Measurements from ENCODE around the gene GAL3ST1.
A peak's percentile ranks its signal among the peaks of the same experiment; 100 is the strongest.
"Not testable (repeated sequence)": the region's sequence is repeated elsewhere in the genome, so short reads cannot be mapped to it uniquely, and the experiment has no call there.

Gene GAL3ST1

DNA sequence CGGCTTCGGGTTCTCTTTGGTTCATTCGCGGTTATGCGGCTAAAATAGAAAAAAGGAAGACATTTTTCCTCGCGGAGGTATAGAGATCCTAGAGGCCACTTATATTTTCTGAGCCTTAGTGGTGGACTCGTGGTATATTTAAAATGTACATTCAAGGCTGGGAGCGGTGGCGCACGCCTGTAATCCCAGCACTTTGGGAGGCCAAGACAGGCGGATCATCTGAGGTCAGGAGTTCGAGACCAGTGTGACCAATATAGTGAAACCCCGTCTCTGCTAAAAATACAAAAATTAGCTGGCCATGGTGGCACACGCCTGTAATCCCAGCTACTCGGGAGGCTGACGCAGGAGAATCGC, 17.9 kb upstream of the GAL3ST1 start:
- DNase-seq = not testable (repeated sequence)

GRCh38 chr22:30591588-30592359, 17.3 kb upstream of the GAL3ST1 start, which contains the start of gene PES1:
Gene PES1, minus strand, starts transcription at chr22:30591910. Its CDS starts 77 bp downstream, at chr22:30591833.
- peak; percentile 70 for DNase-seq

- DNase-seq = no peak
Observed at GRCh38 chr22:30591191-30591587, 16.7 kb upstream of the GAL3ST1 start.

DNA sequence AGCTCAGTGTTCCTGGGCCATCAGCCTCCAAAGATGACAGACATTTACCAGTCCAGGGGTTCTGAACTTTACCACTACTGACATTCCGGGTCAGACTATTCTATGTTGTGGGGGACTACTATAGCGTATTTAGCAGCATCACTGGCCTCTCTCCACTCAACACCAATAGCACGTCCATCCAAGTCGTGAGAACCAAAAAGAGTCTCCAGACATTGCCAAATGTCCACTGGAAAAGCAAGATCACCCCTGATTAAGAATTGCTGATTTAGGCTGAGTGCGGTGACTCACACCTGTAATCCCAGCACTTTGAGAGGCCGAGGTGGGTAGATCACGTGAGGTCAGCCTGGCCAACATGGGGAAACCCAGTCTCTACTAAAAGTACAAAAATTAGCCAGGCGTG, 11.9 kb upstream of the GAL3ST1 start:
- no peak for DNase-seq

GRCh38 chr22:30584441-30584840, 10.0 kb upstream of the GAL3ST1 start:
- no peak for DNase-seq

DNA sequence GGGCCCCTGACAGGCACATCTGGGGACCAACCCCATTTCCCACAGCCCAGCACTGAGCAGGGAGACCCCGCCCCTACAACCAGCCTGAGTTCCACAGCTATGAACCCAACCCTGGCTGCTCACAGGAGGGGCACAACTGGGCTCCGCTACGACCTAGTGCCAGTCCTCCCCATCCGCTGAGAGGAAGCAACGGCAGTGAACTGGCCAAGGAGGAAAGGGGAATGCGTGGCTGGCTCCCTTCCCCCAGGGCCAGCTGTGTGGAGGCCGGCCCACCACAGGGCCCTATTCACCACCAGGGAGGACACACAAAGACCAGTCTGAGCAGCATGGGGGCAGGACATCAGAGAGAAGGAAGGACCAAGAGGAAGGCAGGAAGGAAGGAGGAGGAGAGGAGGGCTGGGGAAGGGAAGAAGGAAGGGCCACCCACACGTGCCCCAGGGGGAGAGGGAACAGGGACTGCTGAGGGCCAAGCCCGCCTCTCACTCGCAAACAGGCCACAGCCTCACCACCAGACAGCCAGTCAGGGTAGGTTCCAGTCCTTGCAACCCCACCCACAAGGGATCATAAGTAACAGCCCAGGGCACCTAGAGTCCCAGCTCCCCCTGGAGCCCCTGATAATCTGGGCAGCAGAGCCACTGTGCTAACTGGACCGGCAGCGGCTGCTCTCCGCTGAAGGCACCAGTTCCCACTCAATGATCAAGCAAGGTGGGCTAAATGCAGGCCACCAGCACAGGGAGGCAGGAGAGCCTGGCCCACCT, 8.5 kb upstream of the GAL3ST1 start:
- no peak for DNase-seq

GRCh38 chr22:30582051-30582450, 7.6 kb upstream of the GAL3ST1 start:
- no peak for DNase-seq

- no peak for DNase-seq
Observed at GRCh38 chr22:30580896-30581295, 6.4 kb upstream of the GAL3ST1 start.

DNA sequence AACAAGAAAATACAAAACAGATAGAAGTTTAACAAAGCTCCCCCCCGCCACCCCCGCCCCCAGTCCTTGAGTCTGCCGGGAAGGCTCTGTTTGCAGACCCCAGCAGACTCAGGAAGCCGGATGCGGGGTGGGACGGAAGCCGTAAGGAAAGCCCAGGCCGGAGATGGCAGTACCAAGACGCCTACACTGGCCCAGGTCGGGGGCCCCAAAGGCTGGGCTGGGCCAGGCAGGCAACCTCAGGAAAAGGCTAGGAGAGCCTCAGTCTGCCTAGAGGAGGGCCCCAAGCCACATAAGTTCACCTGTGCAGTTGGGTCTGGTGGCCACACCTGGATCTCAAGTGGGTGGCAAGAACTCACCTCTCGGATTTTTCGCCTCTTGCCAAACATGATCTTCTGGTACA, 4.0 kb upstream of the GAL3ST1 start:
- DNase-seq = no peak

DNA sequence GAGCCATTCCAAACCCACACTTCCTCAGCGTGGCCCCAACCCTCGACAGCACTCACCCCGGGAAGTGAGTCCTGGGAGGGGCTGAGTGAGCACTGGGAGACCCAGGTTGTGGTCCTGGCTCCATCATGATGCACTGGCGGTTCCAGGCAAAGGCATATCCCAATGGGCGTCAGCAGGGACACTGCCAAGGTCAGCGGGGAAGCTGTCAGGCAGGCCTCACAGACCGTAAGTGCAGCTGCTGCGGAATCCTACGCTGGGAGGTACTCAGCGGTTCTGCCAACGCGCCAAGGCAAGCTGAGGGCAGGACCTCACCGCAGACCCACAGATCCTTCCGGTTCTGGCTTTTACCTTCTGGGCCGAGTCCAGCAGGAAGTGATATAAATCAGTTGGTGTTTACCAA, 1.4 kb upstream of the GAL3ST1 start:
- DNase-seq = no peak

GRCh38 chr22:30574997-30575671, 669 bp upstream of the GAL3ST1 start:
- peak; percentile 61 for DNase-seq

GRCh38 chr22:30573594-30574094, 821 bp downstream of the GAL3ST1 start:
- DNase-seq = no peak

DNA sequence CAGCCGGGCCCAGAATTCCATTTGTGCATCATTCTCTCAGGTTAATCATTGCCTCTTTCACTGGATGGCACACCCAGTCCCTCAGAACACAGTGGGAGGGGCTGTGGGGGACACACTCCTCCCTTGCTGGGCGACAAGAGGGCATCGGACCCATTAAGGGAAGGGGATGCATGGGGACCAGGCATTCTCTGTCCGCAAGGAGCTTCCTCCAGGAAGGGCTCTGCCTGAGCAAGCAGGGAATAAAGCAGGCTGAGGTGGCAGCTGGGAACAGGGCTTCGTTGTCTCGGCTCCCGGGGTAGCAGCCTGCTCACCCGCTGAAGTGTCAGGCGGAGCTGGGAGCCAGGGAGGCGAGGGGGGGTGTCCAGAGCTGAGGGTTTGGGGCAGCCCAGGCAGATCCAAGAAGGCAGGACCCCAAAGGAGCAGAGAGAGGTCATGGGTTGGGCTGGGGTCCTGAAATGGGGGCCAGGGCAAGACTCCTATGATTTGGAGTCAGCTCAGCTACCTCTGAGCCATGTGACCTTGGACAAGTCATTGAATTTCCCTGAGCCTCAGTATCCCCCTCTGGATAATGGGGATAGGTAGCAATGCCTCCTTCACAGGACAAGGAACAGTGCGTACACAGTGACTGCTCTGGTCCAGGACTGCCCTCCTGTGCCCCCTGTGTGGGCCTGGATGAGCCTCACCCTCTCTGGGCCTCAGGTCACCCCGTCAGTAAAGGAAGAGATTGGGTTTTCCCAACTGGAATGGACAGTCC, 1.4 kb downstream of the GAL3ST1 start:
- no peak for DNase-seq

GRCh38 chr22:30572210-30572609, 2.3 kb downstream of the GAL3ST1 start:
- no peak for DNase-seq

DNA sequence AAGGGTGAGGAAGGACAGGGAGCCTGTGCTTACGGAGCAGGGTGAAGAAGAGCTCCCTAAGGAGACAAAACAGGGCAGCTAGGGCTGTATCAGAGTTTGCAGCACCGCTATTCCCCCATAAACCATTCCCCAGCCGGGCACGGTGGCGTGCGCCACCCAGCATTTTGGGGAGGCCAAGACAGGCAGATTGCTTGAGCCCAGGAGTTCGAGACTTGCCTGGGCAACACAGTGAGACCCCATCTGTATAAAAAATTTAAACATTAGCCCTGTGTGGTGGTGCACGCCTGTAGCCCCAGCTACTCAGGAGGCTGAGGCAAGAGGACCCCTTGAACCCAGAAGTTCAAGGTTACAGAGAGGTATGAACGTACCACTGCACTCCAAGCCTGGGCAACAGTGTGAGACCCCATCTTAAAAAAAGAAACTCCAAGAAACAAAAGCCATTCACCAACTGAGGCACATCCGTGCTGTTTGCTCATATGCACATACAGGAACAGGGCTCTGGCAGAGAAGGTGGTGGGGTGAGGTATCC, 4.7 kb downstream of the GAL3ST1 start:
- no peak for DNase-seq

DNA sequence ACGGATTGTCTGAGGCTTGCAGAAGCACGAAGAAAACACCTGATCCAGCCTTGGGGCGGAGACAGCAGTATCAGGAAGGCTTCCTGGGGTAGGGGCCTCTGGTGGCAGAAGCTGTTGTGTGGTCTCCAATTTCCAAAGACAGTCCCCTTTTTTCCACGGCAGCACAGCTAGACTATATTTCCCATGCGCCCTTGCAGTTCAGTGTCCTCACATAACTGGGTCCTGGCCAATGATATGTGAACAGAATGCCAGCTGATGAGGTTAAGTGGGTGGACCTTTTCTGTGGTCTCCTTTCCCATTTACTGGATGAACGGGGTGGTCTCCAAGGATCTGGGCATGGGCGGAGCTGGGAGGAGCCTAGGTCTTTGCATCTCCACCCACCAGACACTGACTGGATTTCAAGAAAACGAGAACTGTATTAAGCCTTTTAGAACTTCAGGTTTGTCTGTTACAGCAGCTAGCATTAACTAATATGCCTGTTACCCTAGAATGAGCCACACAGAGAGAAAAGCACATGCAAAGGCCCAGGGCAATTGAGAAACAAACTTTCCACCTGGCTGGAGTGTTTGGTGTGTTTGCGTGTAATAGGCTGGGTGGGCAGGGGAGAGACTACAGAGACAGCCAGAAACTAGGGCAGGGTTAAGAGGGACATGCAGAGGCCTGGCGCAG, 6.2 kb downstream of the GAL3ST1 start:
- DNase-seq = no peak

GRCh38 chr22:30567277-30567676, 7.2 kb downstream of the GAL3ST1 start:
- not testable (repeated sequence) for DNase-seq

DNA sequence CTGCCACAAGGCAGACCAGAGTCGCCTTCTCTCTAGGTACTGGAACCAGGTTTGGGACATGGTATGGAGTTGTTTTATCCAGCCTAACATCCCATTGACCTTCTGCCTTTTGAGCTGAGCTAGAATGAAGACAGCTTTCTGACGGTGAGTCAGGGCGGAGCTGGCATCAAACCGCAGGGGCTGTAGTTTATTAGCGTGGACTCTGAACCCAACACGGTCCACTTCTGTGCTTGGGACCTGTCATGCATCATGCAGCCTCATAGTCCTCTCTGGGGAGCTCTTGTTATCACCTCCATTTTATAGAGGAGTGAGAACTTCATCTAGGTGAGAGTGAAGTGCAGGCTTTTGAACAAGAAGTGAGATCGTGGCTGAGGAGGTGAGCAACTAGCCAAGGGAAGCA, 8.3 kb downstream of the GAL3ST1 start:
- DNase-seq = no peak

DNA sequence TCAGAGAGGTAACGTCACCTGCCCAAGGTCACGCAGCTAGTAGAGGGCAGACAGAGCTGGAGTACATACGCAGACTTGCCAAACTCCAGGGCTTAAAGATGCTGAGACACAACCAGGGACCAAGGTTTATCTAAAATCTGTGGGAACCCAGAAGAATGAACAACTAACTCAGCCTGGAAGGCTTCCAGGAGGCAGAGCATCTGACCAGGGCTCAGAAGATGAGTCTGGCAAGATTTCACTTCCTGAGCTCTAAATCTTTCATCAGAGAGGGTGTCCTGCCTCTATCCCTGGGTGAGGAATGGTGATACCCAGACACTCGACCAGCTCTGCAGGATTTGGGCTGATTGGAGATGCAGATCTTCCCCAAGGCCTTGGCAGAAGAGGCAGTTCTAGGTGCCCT, 9.1 kb downstream of the GAL3ST1 start:
- DNase-seq = no peak

DNA sequence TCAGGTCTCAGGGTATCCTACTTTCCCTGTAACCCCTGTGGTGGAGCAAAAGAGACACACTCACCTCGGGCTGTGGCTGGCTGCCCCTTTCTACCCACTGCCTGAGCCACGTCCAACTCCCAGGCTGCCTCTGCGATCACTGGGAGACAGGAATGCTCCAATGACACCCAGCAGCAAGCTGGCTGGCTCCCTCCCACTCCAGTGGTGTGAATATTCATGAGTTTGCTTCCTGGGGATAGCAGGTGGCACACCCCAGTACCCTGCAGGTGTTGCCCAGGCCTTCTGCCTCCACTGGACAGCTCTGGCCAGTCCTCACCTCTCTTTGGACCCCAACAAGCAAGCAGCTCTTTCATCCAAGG, 9.7 kb downstream of the GAL3ST1 start:
- DNase-seq = no peak

GRCh38 chr22:30564045-30564760, 10.3 kb downstream of the GAL3ST1 start:
- no peak for DNase-seq

All from 8988T (cell line).